NB4 (cell line): ENCODE data around the gene AADAT.

ENCODE experiments used
- DNase-seq: peaks from one replicate; pipeline ENCODE4 v3.0.0; 2010; ENCODE audit warnings: low read depth
- H3K4me3 ChIP-seq: one replicate; pipeline ENCODE4 v1.5.1; 2011; ENCODE audit warnings: mild to moderate bottlenecking, low read depth, low read length, moderate library complexity
- MAX ChIP-seq: IDR thresholded peaks from 2 replicates; pipeline ENCODE4 v1.6.1; 2011; ENCODE audit warnings: low read depth, low read length
- MYC ChIP-seq: IDR thresholded peaks from 2 replicates; pipeline ENCODE4 v1.6.1; 2011; ENCODE audit warnings: low read depth, low read length
- POLR2A ChIP-seq: IDR thresholded peaks from 2 replicates; pipeline ENCODE4 v1.6.1; 2011; ENCODE audit warnings: mild to moderate bottlenecking; ENCODE audit not compliant: insufficient read length; ENCODE audit errors: extremely low read depth
- TF ChIP-seq, protein P1 (sequence below): IDR thresholded peaks from one replicate; pipeline ENCODE4 v1.5.1; 2012; ENCODE audit warnings: low read depth, low read length

Gene AADAT

DNA sequence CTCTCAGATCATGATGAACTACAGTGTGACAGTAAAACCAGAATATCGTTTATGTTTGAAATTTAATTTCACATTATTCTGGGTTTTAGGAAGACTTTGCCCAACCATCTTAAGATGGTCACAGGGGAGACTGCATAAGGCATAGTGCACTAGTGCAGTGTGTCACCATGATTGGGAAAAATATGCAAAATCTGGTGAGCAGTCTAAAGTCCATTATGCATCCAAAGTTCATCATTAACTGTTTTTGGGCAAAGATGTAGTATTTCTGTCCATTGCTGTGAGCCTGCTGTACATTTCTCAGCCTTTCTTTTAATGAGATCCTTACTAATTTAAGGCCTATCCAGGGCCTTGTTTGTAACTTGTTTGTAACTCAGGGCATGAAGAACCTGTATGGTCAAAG lies 52.3 kb downstream of the AADAT start:
- H3K4me3 ChIP-seq: no peak overlapping the region
- no peak for DNase-seq
- TF ChIP-seq MAX (no peak), MYC (no peak), POLR2A (no peak)
- TF ChIP-seq, protein P1, sequence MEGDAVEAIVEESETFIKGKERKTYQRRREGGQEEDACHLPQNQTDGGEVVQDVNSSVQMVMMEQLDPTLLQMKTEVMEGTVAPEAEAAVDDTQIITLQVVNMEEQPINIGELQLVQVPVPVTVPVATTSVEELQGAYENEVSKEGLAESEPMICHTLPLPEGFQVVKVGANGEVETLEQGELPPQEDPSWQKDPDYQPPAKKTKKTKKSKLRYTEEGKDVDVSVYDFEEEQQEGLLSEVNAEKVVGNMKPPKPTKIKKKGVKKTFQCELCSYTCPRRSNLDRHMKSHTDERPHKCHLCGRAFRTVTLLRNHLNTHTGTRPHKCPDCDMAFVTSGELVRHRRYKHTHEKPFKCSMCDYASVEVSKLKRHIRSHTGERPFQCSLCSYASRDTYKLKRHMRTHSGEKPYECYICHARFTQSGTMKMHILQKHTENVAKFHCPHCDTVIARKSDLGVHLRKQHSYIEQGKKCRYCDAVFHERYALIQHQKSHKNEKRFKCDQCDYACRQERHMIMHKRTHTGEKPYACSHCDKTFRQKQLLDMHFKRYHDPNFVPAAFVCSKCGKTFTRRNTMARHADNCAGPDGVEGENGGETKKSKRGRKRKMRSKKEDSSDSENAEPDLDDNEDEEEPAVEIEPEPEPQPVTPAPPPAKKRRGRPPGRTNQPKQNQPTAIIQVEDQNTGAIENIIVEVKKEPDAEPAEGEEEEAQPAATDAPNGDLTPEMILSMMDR: no peak

DNA sequence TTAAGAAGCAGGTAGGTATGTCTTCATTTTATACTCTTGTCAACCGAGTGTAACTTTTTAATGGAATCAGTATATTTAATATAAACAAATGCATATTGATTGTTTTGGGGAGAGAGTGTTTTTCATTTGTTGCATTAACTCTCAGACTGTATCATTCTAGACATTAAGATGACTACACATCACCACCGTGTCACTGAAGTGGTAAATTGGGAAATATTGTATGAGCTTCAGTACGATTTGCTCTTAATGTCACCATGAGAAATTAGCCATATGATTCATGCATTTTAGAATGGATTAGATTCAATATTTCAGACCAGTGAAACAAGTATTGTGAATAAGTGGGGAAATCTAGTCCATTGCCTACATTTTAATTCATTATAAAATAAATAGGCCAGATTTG lies 53.9 kb downstream of the AADAT start:
- TF ChIP-seq, protein P1: no peak
- H3K4me3 ChIP-seq: no peak overlapping the region
- DNase-seq: no peak

GRCh38 chr4:170035231-170035630 lies 54.5 kb downstream of the AADAT start:
- no peak for TF ChIP-seq MAX
- no peak for TF ChIP-seq MYC
- TF ChIP-seq, protein P1: no peak
- TF ChIP-seq POLR2A: no peak
- H3K4me3 ChIP-seq: no peak overlapping the region
- DNase-seq: no peak

DNA sequence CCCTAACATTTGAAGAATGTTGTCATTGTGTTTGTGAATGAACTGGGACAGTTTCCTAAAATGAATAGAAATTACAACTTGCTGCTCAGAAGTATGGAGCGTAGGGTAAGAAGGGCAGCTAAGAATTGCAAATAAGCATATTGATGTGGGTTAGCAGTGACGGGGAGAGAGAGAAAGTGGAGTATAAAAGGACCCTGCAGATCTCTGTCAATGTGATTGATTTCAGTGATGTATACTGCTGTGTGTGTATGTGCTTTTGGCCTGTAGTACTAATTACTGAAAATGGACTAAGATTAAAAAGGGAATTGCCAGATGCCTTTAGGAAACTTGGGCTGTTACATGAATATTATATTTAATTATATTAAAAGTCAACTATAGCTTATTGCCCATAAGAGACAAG lies 55.8 kb downstream of the AADAT start:
- DNase-seq: no peak
- TF ChIP-seq, protein P1: no peak
- no peak for TF ChIP-seq POLR2A
- TF ChIP-seq MYC: no peak
- TF ChIP-seq MAX: no peak

GRCh38 chr4:170030121-170030520 lies 59.6 kb downstream of the AADAT start:
- H3K4me3 ChIP-seq: no peak overlapping the region
- DNase-seq: no peak
- TF ChIP-seq, protein P1: no peak
- TF ChIP-seq POLR2A (no peak), MAX (no peak), MYC (no peak)

More for the DNA sequence above, 55.8 kb downstream of the AADAT start:
- H3K4me3 ChIP-seq: no peak overlapping the region

DNA sequence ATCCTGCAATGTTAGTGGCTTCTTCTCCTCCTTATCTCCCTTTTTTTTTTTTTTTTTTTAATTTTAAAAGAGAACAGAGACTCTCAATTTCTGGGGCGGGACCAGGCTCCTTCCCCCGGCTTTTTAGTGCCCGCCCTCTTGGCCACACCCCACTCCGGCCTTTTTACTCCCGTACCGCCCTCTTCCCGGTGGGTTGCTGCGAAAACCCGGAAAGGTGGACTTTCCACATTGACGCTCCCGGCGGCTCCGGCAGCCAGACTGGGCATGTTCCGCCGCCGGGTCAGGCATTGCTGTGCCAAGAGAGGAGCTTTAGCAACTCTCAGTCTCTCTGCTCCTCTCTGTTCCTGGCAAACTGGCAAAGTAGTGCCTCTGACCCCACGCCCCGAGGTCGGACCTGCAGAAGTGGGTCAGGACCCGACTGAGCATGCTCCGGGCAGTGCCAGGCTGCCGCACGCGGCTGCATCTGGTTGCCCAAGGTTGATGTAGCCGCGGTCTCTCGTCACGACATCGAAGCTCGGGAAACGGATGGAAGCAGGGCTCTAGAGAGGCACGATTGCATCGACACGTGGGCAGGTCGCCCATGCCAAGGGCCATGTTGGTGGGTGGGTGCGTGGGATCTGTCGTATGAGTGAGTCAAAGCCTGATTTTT lies 62.5 kb downstream of the AADAT start:
- TF ChIP-seq MYC (no peak), MAX (no peak), POLR2A (no peak)
- TF ChIP-seq, protein P1: no peak
- DNase-seq: peak; percentile 90
- H3K4me3 ChIP-seq: peak overlapping the region; percentile 69
